Activated CD8-positive, alpha-beta memory T cell treated with anti-CD3 and anti-CD28 coated beads, Interleukin-2, amount 10 ng/mL, durations not matched to agents 7 days and 5 days (primary cell): ENCODE results near the gene SH3BP1. TPM values are rescaled to one million over a fixed set of nuclear protein-coding genes. Genes with fewer than 3 reads are reported as not detected.
"Not testable (repeated sequence)": the region's sequence is repeated elsewhere in the genome, so short reads cannot be mapped to it uniquely, and the experiment has no call there.

Experiments used
- ATAC-seq: fragments of 150-1000 bp; cut with Tn5 transposase; one replicate; pipeline ENCODE4 v1.10.0; 2021; ENCODE audit warnings: moderate library complexity
- CTCF ChIA-PET: fragments of 350-600 bp; sonication (Branson Sonifier 250); formaldehyde crosslinking; loops from one replicate; lab custom pipeline; 2021; ENCODE audit warnings: antibody characterized with exemption; lab: Charles Lee
- DNase-seq: peaks from one replicate; pipeline ENCODE4 v3.0.0-alpha.2; 2020
- H3K27ac Mint-ChIP-seq: one replicate; pipeline ENCODE4 v1.8.0; 2021; ENCODE audit warnings: mild to moderate bottlenecking, mixed read lengths
- H3K27me3 Mint-ChIP-seq: one replicate; pipeline ENCODE4 v1.8.0; 2021; ENCODE audit warnings: mixed read lengths
- H3K36me3 Mint-ChIP-seq: one replicate; pipeline ENCODE4 v1.8.0; 2021; ENCODE audit warnings: mild to moderate bottlenecking, mixed read lengths
- H3K4me1 Mint-ChIP-seq: one replicate; pipeline ENCODE4 v1.8.0; 2021; ENCODE audit warnings: mixed read lengths
- H3K4me3 Mint-ChIP-seq: one replicate; pipeline ENCODE4 v1.8.0; 2021; ENCODE audit warnings: mild to moderate bottlenecking, moderate library complexity, mixed read lengths
- H3K9me3 Mint-ChIP-seq: one replicate; pipeline ENCODE4 v1.8.0; 2022; ENCODE audit warnings: low read depth, mixed read lengths
- total RNA-seq, 2 experiments: library from RNA; stranded (reverse); gene quantifications; one replicate each; pipeline ENCODE4 v1.2.3, GENCODE V29; 2021

Gene SH3BP1
- total RNA-seq, 2 experiments from 2014 or later: 231 to 275 TPM

DNA sequence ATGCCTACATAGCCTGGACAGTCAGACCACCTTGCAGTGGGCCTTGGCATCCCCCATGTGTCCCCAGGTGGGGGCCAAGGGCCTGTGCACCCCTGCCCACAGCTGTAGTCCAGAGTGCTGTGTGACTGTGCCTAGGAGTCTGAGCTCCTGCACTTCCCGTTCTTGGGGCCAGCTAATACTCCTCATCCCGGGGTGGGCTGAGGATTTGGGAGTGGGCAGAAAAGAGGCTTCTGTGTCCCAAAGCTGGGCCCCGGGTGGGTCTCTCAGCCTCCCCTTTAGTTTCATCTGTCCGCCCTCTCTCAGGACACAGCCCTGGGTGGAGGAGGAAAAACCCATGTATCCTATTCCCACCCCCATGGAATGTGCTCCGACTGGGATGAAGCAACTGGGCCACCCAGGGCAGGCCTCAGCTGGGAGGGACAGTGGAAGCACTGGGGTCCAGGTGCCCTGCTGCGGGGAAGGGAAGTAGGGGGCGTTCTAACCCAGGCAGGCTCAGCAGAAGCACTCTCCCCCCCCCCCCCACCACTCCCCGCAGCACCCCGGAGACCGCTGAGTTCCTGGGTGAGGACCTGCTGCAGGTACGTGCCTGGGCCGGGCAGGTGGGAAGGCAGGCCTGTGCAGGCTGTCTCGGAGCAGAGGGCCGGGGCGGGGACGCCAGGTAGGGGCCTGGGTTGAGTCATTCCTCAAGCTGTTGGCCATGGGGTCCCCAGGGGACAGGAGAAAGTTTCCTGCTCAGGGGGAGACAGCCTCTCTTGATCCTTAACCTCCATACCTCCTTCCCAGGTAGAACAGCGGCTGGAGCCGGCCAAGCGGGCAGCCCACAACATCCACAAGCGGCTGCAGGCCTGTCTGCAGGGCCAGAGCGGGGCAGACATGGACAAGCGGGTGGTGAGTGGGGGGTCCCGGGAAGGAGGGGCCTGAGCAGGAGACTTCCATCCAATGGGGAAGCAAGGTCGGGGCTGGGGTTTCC lies 1.4 kb downstream of the SH3BP1 start:
- no peak for DNase-seq
- Mint-ChIP-seq H3K9me3 (no peaks in the 10 kb centered on the region), H3K36me3 (peaks cover 42% of the 10 kb centered on the region), H3K27ac (peak overlapping the region; percentile 91), H3K4me1 (peaks cover 62% of the 10 kb centered on the region), H3K4me3 (peak overlapping the region; percentile 90), H3K27me3 (no peaks in the 10 kb centered on the region)
- CTCF ChIA-PET: interaction anchor here (1.3 to 34.1 kb wide), 7 partner anchors 8 to 34 kb away, joined by 4 to 1064 read pairs (median 41); partner anchors contain the start of genes GGA1, LGALS1, NOL12 and PDXP
- no peak for ATAC-seq

DNA sequence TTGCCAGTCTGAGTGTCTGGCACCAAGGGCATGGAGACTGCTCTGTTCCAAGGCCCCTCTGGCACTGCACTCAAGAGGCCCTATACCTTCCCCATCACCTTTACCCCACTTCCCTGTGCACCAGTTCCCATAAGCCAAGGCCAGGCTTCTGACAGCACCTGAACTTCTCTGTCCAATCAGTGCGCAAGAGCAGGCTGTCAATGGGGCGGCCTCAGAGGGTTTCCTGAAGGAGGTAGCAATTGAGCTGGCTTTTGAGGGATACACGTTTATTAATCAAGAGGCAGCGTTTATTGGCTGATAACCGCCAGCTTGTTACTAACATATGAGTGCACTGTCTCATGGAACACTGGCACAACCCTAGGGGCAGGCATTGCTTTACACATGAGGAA lies 2.1 kb downstream of the SH3BP1 start:
- peak overlapping the region; percentile 90 for H3K4me3 Mint-ChIP-seq
- ATAC-seq (no peak), DNase-seq (no peak)
- CTCF ChIA-PET: interaction anchor here (2.5 to 34.1 kb wide), 4 partner anchors 9 to 35 kb away, joined by 41 to 1064 read pairs (median 200); partner anchors contain the start of genes GGA1, LGALS1, NOL12 and PDXP
- H3K4me1 Mint-ChIP-seq: peaks cover 55% of the 10 kb centered on the region
- H3K27ac Mint-ChIP-seq: peak overlapping the region; percentile 91
- no peaks in the 10 kb centered on the region for H3K27me3 Mint-ChIP-seq
- H3K9me3 Mint-ChIP-seq: no peaks in the 10 kb centered on the region
- peaks cover 45% of the 10 kb centered on the region for H3K36me3 Mint-ChIP-seq

DNA sequence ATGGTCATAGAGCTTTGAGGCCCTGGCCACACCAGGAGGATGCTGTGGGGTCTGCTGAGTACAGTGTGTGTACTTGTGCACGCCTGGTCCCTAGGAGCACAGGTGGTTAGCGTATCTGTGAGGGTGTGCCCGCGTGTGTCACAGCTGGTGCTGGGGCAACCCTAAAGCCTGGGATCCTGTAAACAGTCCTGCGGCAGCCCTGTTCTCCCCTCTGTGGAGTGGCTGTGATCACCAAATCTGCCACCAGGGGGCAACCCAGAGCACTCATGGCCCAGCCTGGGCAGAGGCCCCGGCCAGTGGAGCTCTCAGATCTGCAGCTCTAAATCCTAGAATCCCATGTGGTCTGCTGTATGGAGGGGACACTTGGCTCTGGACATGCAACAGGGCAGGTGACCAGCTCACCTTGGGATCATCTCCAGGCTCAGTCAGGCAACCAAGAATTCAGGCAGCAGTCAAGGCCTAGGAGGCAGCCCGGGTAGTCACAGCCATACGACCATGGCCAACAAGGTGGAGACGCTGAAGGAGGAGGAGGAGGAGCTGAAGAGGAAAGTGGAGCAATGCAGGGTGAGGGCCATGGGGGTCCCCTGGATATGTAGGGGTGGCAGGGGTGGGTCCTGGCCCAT lies 3.9 kb downstream of the SH3BP1 start:
- Mint-ChIP-seq H3K4me1 (peaks cover 38% of the 10 kb centered on the region), H3K4me3 (peak overlapping the region; percentile 35), H3K27ac (peak overlapping the region; percentile 48), H3K9me3 (no peaks in the 10 kb centered on the region), H3K27me3 (no peaks in the 10 kb centered on the region), H3K36me3 (peaks cover 55% of the 10 kb centered on the region)
- ATAC-seq: peak; percentile 52
- DNase-seq: peak; percentile 90
- CTCF ChIA-PET: interaction anchor here (0.7 to 34.1 kb wide), 19 partner anchors 11 to 1316 kb away, joined by 3 to 1064 read pairs (median 6); partner anchors contain the start of genes ANKRD54, GGA1, LGALS1 and NOL12

DNA sequence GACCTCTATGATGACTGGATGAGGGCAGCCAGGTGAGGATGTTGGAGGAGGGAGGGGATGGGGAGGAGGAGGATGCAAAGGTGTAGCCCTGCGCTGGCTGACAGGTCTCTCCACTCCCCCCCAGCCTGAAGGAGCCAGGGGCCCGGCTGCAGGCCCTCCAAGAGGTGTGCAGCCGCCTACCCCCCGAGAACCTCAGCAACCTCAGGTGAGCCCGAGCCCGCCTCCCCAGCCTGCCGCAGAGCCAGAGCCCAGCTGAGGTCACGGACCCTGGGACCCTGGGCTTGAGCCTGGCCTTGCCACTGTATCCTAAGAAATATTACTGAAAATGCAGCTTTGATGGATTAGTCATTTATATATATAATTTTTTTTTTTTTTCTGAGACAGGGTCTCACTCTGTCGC lies 7.8 kb downstream of the SH3BP1 start:
- Mint-ChIP-seq H3K27ac (no peak overlapping the region), H3K36me3 (peaks cover 69% of the 10 kb centered on the region), H3K27me3 (no peaks in the 10 kb centered on the region), H3K4me1 (peaks cover 22% of the 10 kb centered on the region), H3K9me3 (no peaks in the 10 kb centered on the region), H3K4me3 (no peak overlapping the region)
- ATAC-seq (no peak), DNase-seq (no peak)
- CTCF ChIA-PET: interaction anchor here (34.1 kb wide), 1 partner anchor 23 kb away, joined by 1064 read pairs; the partner anchor contains the start of genes LGALS1, NOL12 and PDXP

DNA sequence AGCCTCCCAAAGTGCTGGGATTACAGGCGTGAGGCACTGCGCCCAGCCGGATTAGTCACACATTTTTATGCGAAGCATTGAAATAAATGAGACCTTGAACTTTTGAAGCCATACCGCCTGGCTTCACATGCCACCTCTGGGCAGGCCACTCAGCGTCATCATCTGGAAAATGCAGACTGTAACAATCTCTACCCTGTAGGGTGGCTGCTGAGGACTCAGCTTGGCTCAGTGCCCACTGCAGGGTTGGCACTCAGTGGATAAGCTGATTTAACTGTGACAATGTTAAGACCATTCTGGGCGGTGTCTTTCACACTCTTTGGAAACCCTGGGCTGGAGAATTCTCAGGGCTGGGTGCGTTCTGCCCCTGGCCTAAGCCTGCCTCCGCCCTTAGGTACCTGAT lies 8.5 kb downstream of the SH3BP1 start:
- peaks cover 68% of the 10 kb centered on the region for H3K36me3 Mint-ChIP-seq
- H3K27ac Mint-ChIP-seq: no peak overlapping the region
- CTCF ChIA-PET: interaction anchor here (0.7 to 34.1 kb wide), 2 partner anchors 12 to 22 kb away, joined by 4 to 1064 read pairs; partner anchors contain the start of genes LGALS1, NOL12 and PDXP

DNA sequence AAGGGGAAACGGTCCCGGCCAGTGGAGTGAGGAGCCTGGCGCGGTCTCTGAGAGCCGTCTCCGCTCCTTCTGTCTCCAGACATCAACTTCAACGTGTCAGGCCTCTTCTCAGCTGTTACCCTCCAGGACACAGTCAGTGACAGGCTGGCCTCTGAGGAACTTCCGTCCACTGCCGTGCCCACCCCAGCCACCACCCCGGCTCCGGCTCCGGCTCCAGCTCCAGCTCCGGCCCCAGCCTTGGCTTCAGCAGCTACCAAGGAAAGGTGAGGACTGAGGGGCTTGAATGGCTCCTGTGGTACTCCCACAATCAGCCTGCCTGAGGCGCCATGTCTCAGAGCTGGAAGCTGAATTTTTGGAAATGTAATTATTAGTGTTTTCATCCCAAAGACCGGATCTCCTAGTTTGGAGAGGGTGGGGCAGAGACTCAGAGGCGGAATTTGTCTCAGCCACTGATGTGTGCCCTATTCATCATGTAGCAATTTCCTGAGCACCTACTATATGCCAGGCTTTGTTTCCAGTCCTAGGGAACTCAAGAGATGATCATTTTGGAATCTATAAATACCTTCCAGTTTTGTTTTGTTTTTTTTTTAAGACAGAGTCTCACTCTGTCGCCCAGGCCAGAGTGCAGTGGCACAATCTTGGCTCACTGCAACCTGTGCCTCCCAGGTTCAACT lies 11.1 kb downstream of the SH3BP1 start:
- H3K9me3 Mint-ChIP-seq: no peaks in the 10 kb centered on the region
- peaks cover 54% of the 10 kb centered on the region for H3K36me3 Mint-ChIP-seq
- H3K27me3 Mint-ChIP-seq: no peaks in the 10 kb centered on the region
- ATAC-seq: no peak
- DNase-seq: no peak
- peaks cover 2% of the 10 kb centered on the region for H3K4me1 Mint-ChIP-seq
- CTCF ChIA-PET: interaction anchor here (34.1 to 41.1 kb wide), 2 partner anchors 17 to 20 kb away, joined by 1064 read pairs; partner anchors contain the start of genes LGALS1, NOL12, PDXP and SH3BP1
- H3K27ac Mint-ChIP-seq: no peak overlapping the region
- H3K4me3 Mint-ChIP-seq: no peak overlapping the region

More for the DNA sequence above, 8.5 kb downstream of the SH3BP1 start:
- Mint-ChIP-seq H3K9me3 (no peaks in the 10 kb centered on the region), H3K4me1 (peaks cover 16% of the 10 kb centered on the region), H3K4me3 (no peak overlapping the region), H3K27me3 (no peaks in the 10 kb centered on the region)
- DNase-seq: no peak
- ATAC-seq: no peak

DNA sequence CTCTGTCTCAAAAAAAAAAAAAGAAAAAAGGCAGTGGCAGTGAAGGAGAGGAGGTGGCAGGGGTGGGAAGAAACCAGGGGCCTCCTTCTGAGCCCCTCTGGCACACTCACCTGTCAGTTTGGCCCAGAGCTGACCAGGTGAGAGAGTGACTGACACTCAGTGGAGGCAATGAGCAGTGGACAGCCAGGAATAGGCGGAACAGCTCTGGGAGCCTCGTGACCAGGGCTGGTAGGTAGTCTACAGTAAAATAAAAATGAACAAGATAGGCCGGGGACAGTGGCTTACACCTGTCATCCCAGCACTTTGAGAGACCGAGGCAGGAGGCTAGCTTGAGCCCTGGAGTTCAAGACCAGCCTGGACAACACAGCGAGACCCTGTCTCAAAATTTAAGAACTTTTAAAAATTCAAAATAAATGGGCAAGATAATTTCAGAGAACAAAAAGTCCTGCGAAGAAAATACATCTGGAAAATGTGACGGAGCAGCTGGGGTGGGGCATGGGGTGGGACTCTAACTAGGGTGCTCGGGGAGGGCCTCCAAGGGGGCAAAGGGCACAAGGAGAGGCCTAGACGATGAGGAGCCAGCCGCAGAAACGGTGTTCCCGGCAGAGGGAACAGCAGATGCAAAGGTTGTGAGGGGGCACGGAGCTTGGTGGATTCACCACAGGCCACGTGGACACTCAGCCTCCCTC lies 15.2 kb downstream of the SH3BP1 start:
- CTCF ChIA-PET: interaction anchor here (13.1 to 41.1 kb wide), 2 partner anchors 21 to 28 kb away, joined by 184 to 1064 read pairs; partner anchors contain the start of genes NOL12 and SH3BP1
- Mint-ChIP-seq H3K27ac (no peak overlapping the region), H3K4me1 (peaks cover 14% of the 10 kb centered on the region), H3K9me3 (no peaks in the 10 kb centered on the region), H3K4me3 (no peak overlapping the region), H3K36me3 (peaks cover 31% of the 10 kb centered on the region), H3K27me3 (no peaks in the 10 kb centered on the region)
- ATAC-seq (no peak), DNase-seq (no peak)

DNA sequence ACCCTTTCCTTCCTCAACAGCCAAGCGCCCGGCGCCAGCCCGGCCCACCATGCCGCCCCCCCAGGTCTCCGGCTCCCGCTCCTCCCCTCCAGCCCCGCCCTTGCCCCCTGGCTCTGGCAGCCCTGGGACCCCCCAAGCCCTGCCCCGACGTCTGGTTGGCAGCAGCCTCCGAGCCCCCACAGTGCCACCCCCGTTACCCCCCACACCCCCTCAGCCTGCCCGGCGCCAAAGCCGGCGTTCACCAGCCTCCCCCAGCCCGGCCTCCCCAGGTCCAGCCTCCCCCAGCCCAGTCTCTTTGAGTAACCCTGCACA lies 15.7 kb downstream of the SH3BP1 start:
- H3K4me1 Mint-ChIP-seq: peaks cover 17% of the 10 kb centered on the region
- H3K9me3 Mint-ChIP-seq: no peaks in the 10 kb centered on the region
- no peak overlapping the region for H3K4me3 Mint-ChIP-seq
- no peak for ATAC-seq
- CTCF ChIA-PET: interaction anchor here (13.1 to 41.1 kb wide), 2 partner anchors 21 to 27 kb away, joined by 184 to 1064 read pairs; partner anchors contain the start of genes NOL12 and SH3BP1
- H3K27me3 Mint-ChIP-seq: no peaks in the 10 kb centered on the region
- no peak for DNase-seq
- no peak overlapping the region for H3K27ac Mint-ChIP-seq
- peaks cover 26% of the 10 kb centered on the region for H3K36me3 Mint-ChIP-seq

DNA sequence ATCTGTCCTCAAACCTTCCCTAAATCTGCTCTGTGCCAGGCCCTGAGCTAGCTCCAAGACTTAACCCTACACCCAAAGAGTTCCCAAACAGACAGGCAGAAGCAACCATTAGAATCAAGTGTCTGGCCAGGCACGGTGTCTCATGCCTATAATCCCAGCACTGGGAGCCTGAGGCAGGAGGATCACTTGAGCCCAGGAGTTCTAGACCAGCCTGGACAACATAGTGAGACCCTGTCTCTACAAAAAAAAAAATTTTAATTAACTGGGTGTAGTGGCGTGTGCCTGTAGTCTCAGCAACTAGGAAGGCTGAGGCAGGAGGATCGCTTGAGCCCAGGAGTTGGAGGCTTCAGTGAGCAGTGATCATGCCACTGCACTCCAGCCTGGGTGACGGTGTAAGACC lies 17.1 kb downstream of the SH3BP1 start:
- not testable (repeated sequence) for ATAC-seq, H3K9me3 Mint-ChIP-seq, H3K27me3 Mint-ChIP-seq, H3K4me3 Mint-ChIP-seq, DNase-seq
- peaks cover 16% of the 10 kb centered on the region for H3K36me3 Mint-ChIP-seq
- H3K27ac Mint-ChIP-seq: peak overlapping the region; percentile 30
- CTCF ChIA-PET: interaction anchor here (13.1 to 41.1 kb wide), 2 partner anchors 23 to 26 kb away, joined by 184 to 1064 read pairs; partner anchors contain the start of genes NOL12 and SH3BP1
- H3K4me1 Mint-ChIP-seq: peaks cover 31% of the 10 kb centered on the region

DNA sequence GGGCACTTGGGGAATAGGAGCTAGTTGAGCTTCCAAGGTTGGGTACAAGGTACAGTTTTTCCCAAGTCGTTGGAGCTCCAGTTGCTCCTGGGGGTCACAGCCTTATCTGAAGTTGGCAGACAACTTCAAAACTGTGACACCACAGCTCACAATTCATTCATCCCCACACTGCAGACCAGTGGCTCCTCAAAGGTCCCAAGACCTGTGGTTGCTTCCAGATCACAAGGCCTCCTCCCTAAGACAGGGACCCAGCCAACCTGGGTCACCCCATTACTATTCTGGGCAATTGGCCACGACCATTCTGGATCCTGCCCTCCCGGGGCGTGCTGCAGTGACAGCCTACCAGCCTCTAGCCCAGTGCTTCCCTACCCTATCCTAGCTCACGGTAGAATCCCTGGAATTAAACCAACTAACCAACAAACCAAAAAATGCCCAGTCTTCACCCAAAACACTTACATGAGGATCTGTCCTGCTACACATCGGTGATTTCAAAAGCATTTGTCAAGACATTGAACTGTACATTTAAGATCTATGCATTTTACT lies 18.2 kb downstream of the SH3BP1 start:
- Mint-ChIP-seq H3K27me3 (no peaks in the 10 kb centered on the region), H3K4me1 (peaks cover 39% of the 10 kb centered on the region), H3K36me3 (peaks cover 11% of the 10 kb centered on the region), H3K27ac (peak overlapping the region; percentile 88), H3K9me3 (no peaks in the 10 kb centered on the region), H3K4me3 (peak overlapping the region; percentile 78)
- DNase-seq: no peak
- no peak for ATAC-seq
- CTCF ChIA-PET: interaction anchor here (2.9 to 41.1 kb wide), 4 partner anchors 18 to 50 kb away, joined by 17 to 1064 read pairs (median 130); partner anchors contain the start of genes GGA1, LGALS1, NOL12 and SH3BP1

DNA sequence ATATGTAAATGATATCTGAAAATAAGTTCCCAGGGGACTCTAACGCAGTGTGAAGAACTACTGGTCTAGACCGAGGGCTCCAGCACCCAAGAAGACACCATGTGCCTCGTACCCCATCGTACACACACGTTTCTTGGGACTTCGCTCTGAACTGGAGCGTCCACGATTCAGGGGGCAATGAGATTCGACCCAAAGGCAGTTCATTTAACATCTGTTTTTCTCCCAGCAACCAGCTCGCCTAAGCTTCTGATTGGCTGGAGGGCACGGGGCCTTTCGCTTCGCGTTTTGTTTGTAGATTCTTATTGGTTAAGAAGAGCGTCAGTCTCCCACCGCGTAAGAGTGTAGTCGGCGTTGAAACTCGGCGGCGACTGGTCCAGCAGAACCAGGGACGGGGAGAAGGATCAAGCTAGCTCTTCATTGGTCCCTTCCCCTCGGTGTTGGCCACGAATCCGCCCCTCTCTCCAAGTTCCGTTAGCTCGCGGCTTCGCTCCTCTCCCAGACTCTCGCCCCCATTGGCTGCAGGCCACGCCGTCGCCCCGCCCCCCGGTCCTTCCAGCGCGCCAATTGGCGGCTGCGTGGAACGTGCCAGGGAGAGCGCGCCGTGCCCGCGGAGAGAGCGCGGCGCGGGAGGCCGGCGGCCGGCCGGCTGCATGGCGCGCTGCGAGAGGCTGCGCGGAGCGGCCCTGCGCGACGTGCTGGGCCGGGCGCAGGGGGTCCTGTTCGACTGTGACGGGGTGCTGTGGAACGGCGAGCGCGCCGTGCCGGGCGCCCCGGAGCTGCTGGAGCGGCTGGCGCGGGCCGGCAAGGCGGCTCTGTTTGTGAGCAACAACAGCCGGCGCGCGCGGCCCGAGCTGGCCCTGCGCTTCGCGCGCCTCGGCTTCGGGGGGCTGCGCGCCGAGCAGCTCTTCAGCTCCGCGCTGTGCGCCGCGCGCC lies 18.9 kb downstream of the SH3BP1 start, which contains the start of gene PDXP:
PDXP (plus strand) TSS at position 591 of the 933 bp plus-strand sequence; CDS start at position 651, 60 bp downstream.
- H3K27ac Mint-ChIP-seq: peak within 1 kb of the TSS; percentile 88
- peaks cover 39% of the 10 kb centered on the region for H3K4me1 Mint-ChIP-seq
- ATAC-seq (peak; percentile 98), DNase-seq (peak; percentile 99)
- H3K27me3 Mint-ChIP-seq: no peaks in the 10 kb centered on the region
- CTCF ChIA-PET: interaction anchor here (0.9 to 41.1 kb wide), 6 partner anchors 17 to 159 kb away, joined by 3 to 1064 read pairs (median 46); partner anchors contain the start of genes GGA1, LGALS1, NOL12 and SH3BP1
- H3K36me3 Mint-ChIP-seq: peaks cover 6% of the 10 kb centered on the region
- no peaks in the 10 kb centered on the region for H3K9me3 Mint-ChIP-seq
- peak within 1 kb of the TSS; percentile 85 for H3K4me3 Mint-ChIP-seq
